Adipose tissue (tissue), 3 donors: Measurements from ENCODE around the gene MLKL. TPM values are rescaled to one million over a fixed set of nuclear protein-coding genes. Genes with fewer than 3 reads are reported as not detected.
"Not testable (repeated sequence)": the region's sequence is repeated elsewhere in the genome, so short reads cannot be mapped to it uniquely, and the experiment has no call there.

ENCODE experiments used
- H3K27ac ChIP-seq: one replicate; pipeline ENCODE4 v1.5.1; 2013; ENCODE audit warnings: low read depth, low read length
- WGBS, 3 donors: extraction: QIAGEN DNeasy Blood & Tissue Kit; methylation state at CpG; one replicate each; pipeline ENCODE4 v1.1.7; 2013; 5-methylcytosine and 5-hydroxymethylcytosine counted together
- polyA plus RNA-seq, 3 donors: library from polyadenylated mRNA; stranded (reverse); fragments of 200-250 nt; gene quantifications; one replicate each; pipeline ENCODE4 v1.2.3, GENCODE V29; 2013
- donor health status: healthy with polysubstance abuse.
- donor health status: Bipolar disorder and iron deficiency.
- donor health status: healthy.

Gene MLKL
- polyA plus RNA-seq, 3 donors: 5.6 to 15.0 (median 13.4) TPM

DNA sequence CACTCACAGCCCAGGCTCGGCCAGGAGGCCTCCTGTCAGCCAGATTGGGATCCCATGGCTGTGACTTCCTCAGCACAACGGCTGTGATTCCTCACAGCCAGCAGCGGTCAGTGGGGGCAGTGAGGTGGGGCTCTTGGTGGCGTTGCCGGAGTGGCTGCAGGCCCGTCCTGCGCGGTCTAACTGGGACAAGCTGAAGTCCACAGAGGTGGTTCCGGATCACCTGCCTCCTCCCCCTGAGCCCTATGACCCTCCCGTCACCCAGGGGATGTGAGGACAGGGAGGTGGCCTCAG lies 34.4 kb upstream of the MLKL start:
- 69 to 85% (median 76%) methylated on average over 10 of the region's 10 CpGs for WGBS, 3 donors
- H3K27ac ChIP-seq: no peak overlapping the region

DNA sequence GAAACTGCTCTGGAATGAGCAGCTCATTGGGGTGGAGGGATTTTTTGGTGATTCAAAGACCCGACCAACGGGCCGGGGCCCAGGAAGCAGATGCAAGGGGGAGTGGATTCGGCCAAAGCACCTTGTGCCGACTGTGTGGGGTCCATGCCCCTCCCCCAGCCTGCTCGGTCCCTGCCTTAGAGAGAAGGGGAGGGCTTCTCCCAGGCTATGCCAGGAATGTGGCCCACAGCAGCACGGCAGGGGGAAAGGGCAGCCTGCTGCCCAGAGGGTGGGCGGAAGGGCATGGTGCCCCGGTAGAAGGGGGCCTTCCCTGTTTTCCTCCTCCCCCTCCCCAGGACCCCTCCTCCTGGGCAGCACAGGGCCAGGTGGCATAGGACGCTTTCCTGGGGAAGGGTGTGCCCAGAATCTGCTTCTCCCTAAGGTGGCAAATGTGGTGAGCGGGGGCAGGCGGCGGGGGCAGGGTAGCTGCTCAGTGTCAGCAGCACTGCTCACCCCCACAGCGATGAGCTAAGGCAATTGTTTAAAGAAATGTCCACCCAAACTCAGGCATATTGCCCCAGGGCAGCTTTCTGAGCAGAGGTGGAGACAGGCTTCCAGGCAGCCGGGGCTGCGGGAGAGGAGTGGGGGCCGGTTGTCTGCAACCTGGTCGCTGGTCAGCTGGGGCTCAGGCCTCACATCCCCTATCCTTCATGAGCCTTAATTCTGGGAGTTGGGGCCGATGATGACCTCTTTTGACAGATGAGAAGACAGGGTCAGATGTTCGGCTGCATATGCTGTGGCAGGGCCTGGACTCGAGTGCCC lies 33.9 kb upstream of the MLKL start:
- H3K27ac ChIP-seq: no peak overlapping the region
- 70 to 76% (median 71%) methylated on average over 20 to 21 of the region's 21 CpGs for WGBS, 3 donors

DNA sequence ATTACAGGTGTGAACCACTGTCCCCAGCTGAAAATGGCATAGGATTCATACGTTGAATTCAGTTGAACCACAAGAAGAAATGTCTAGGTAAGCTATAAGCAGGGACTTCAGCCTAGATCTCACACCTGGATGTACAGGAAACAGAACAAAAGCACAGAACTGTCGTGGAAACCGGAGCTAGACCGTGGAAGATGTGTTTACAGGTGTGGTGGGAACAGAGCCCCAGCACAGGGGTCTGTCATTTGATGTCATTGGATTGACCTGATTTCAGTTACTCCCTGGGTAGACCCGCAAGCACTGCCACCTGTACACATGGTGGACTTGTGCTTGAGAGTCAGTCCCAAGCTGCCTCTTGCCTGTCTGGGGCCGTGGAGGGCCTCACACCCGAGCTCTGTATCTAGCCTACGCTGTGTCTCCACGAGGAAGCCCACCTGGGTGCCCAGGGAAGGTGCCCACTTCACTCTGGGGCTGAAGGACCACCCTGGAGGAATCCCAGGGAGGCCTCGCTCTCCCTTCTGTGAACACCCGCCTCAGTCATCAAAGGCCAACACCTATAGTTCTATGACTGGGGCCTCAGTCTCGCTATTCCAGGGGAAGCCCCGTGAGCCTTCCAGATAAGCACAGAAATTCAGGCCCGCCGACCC lies 32.2 kb upstream of the MLKL start:
- H3K27ac ChIP-seq: no peak overlapping the region
- 87 to 92% (median 89%) methylated on average over 15 of the region's 15 CpGs for WGBS, 3 donors

DNA sequence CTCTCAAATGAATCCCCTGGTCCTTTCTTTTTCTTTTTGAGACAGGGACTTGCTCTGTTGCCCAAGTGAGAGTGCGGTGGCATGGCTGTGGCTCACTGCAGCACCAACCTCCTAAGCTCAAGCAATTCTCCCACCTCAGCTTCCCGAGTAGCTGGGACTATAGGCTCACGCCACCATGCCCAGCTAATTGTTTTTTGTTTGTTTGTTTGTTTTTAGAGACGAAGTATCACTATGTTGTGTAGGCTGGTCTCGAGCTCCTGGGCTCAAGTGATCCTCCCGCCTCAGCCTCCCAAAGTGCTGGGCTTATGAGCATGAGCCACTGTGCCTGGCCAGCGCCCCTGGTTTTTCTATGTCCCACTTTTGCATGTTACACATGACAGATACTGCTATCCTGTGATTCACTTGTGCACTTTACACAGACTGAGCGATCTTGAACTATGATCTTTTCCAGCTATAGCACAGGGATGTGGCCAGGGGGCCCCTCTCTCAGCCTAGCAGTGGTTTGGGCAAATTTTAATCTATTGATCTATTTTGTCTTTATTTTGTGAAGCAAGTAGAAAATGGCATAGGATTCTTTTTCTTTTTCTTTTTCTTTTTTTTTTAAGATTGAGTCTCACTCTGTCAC lies 31.3 kb upstream of the MLKL start:
- no peak overlapping the region for H3K27ac ChIP-seq
- WGBS, 3 donors: 90 to 95% (median 92%) methylated on average over 8 of the region's 8 CpGs

DNA sequence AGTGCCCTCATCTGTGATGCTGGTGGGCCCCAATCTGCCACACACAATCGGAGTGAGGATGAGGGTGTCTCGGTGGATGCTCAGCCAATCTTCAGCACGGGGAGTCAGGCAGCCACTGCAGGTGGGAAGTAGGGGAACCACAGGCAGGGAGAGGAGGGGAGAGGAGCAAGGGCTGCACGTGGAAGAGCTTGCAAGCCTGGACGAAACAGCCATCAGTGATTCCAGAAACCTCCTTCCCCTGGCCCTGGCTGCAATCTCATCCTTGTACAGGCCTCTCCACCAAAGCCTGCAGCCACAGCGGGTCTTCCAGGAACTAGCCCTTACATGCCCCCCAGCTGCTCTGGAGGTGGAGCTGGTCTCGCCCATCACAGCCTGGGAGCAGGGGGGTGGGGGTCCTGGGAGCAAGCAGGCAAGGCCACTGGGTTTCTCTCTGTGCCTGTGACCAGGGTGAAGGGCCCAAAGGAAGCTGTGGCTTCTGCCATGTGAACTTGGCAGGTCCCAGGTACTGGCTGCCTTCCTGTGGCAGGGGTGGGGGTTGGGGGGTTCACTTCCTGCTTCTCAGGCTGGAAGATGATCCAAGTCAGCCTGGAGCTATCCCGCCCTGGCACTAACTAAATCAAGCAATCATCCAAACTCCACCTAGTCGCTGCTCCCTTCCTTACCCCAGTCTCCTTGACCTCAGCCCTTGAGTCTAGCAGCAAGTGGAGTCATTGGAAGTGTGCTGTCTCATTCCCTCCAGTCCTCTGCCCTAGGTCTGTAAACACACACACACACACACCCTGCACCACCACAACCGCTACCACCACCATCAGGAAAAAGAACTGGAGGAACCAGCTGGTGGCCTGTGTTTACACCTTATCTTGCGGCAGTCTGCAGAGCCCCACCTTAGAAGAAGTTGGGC lies 29.4 kb upstream of the MLKL start:
- no peak overlapping the region for H3K27ac ChIP-seq
- 28 to 45% (median 32%) methylated on average over 11 of the region's 11 CpGs for WGBS, 3 donors

DNA sequence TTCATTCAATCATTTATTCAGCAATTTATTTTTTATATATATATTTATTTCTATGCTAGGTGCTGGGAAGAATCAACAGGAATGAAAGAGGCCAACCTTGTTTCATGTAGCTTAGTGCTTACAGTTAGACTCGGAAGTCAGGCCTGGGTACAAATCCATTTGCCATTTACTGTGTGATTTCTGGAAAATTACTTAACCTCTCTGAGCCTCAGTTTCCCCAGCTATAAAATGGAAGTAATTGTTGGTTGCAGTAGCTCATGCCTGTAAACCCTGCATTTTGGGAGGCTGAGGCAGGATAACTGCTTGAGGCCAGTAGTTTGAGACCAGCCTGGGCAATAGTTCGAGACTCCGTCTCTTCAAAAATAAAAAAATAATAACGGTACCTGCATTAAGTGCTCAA lies 27.2 kb upstream of the MLKL start:
- no peak overlapping the region for H3K27ac ChIP-seq
- 97 to 98% (median 97%) methylated on average over 4 of the region's 4 CpGs for WGBS, 3 donors

DNA sequence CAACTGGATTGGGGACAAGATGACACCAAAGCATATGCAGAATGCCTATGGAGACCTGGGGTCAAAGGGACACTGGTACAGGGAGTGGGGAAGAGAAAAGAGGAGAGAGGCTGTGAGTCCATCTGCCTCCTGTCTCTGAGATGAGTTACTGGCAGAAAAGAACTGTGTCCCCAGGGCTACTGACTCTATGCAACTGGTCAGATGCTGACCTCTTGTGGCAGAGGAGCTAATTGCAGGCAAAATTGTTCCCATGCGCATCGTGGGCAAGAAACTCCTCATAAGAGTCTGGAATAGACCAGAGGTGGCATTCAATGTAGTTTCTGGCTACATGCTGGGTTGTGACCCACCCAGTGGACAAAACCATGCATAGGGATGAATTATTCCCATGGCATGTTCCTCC lies 26.1 kb upstream of the MLKL start:
- H3K27ac ChIP-seq: no peak overlapping the region
- 76 to 89% (median 88%) methylated on average over 2 of the region's 2 CpGs for WGBS, 3 donors

DNA sequence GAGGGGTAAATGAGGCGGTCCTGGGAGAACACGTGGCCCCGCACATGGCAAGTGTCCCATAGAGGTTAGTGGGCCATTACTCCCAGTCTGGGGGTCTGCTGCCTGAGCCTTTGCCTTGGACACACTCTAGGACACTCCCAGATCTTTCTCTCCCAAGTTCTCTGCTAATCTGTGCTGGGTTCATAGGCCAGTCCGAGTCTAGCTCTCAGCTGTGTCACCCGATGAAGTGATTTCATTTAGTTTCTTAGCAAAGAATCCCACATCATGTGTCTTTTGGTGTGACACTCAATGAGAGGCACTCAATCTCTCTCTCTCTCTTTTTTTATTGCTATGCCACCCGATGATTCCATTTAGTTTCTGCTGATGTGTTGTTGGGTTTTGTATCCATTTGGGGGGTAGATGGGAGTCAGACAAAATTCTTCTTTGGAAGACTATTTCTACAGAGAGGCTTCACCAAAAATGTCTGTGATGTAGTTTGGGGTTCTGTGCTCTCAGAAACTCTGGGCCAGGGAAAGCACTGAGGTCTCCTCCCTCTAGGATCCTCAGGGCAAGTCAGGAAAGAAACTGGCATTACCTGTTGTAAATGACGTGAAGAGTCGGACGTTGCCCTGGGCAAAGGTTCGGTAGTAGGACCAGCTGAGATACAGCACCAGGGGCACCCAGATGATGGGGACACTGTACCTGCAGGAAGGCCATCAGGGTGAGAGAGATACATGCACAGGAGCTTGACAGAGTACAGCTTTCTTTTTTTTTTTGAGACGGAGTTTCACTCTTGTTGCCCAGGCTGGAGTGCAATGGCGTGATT lies 25.2 kb upstream of the MLKL start:
- 90 to 95% (median 93%) methylated on average over 11 to 12 of the region's 12 CpGs for WGBS, 3 donors
- H3K27ac ChIP-seq: no peak overlapping the region

DNA sequence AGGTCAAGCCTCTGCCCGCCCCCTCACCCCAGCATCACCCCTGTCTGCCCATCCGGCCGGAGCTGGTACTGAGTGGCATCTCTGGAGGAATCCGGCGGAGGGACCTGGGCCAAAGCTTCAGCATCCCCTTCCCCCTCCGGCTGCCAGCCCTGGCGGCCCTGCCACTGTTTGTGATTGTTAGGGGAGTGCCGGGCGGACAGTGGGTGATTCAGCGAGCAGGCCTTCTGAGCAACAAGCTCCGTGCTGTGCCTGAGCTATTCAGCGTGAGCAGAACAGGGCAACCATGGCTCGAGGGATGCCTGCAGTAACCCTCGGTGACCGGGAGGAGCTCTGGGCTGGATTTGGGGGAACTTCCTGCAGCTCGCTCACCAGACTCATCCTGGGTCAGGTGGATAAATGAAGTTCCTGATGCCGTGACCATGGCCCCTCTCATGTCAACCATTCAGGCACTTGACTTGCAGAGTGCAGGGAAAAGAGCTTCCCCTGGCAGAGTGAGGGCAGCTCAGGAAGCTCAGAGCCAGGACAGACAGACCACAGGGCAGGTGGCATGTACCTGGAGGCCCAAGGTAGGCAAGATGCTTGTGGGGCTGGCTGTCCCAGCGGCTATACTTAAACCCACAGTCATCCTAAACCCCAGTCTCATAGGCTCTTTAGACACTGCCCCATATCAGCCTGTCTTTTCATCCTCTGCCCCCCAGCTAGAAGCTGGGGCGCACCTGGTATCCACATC lies 24.3 kb upstream of the MLKL start:
- no peak overlapping the region for H3K27ac ChIP-seq
- WGBS, 3 donors: 68 to 87% (median 70%) methylated on average over 19 of the region's 19 CpGs

DNA sequence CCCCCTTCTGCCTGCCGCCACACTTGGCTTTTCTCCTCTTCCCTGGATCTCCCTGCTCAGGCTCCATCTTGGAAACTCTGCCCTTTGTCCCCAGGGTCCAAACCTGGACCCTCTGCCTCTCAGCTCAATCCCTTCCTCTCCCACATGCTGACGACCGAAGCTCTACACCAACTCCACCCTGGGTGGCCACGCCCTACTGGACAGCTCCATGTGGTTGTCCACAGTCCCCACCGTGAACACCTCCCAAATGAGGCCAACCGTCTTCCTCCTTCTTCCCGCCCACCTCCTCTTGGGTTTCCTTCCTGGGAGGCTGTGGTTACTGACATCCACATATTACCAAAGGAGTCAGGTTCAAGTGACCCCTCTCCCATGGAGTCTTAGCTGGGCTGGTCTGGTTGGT lies 22.6 kb upstream of the MLKL start:
- H3K27ac ChIP-seq: no peak overlapping the region
- WGBS, 3 donors: 52 to 88% (median 61%) methylated on average over 7 of the region's 7 CpGs

DNA sequence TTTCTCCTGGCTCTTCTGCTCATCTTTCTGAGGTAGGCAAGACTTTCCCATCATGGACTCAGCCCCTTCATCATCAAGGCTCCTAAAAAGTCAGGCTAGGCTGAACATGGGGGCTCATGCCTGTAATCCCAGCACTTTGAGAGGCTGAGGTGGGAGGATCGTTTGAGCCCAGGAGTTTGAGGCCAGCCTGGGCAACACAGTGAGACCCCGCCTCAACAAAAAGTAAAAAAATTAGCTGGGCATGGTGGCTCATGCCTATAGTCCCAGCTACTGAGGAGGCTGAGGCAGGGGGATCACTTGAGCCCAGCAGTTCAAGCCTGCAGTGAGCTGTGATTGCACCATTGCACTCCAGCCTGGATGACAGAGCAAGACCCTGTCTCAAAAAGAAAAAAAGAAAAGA lies 21.5 kb upstream of the MLKL start:
- H3K27ac ChIP-seq: not testable (repeated sequence)
- WGBS, 3 donors: 82 to 95% (median 88%) methylated on average over 2 of the region's 2 CpGs

DNA sequence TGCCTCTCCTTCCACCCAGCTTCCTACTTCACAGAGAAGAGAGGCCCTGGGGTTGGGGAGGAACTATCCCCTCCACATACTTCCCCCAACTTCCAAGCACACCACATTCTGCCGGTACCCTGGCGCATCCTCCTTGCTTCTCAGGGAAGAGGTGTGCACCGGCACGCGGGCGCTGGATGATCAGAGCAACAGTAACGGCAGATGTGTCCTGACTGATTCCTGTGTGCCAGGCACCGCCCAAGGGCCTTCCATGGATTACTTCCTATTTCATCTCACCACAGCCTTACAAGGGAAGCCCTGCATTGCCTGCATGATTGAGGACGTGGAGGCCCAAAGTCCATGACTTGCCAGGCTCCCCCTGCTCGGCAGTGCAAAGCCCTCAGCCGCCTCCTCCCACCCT lies 21.1 kb upstream of the MLKL start:
- 70 to 94% (median 71%) methylated on average over 11 of the region's 11 CpGs for WGBS, 3 donors
- no peak overlapping the region for H3K27ac ChIP-seq

DNA sequence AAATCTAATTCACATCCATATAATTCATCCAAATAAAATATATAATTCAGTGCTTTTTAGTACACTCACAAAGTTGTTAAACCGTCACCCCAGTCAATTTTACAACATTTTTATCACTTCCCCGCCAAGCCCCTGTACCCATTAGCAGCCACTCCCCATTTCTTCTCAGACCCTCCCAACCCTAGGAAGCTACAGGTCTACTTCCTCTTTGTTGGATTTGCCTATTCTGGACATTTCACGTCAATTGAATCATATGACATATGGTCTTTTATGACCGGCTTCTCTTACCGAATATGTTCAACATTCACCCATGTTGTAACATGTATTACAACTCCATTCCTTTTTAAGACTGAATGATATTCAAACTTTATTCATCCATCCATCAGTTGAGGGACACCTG lies 19.9 kb upstream of the MLKL start:
- 70 to 91% (median 74%) methylated on average over 5 of the region's 5 CpGs for WGBS, 3 donors
- no peak overlapping the region for H3K27ac ChIP-seq

DNA sequence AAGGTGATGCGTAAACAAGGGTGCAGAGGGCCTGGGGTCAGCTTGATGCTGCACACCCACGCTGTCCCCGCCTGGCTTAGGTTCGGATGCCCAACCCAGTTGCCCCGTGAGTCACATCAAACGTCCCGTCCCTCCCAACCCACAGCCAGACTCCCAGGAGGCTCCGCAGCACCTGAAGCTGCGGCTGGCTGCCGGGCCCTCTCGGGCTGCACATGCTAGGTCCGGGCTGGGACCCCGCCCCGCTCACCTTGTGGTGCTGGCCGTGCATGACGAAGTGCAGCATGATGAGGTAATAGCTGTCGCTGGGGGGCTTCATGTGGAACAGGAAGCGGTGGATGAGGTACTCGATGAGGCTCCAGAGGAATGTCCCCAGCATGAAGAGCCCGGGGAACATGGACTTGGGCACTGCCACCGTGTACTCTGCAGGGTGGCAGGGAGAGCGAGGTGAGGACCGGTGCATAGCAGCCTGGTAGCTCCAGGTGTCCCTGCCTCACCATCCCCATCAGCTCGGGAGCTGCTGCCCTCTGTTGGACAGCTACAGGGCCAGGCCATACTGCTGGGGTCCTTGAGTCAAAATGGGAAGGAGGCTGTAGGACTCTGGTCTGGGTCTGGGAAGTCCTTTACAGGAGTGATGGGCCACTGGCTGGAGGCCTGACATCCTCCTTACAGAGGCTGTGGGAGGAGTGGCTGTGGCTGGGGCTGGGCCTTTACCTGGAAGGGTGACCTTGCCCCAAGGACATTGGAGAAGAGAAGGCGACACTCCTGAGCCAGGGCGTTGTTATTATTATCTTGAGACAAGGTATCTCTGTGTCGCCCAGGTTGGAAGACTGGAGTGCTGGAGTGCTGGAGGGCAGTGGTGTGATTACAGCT lies 18.3 kb upstream of the MLKL start:
- 87 to 94% (median 92%) methylated on average over 27 of the region's 27 CpGs for WGBS, 3 donors
- H3K27ac ChIP-seq: no peak overlapping the region

DNA sequence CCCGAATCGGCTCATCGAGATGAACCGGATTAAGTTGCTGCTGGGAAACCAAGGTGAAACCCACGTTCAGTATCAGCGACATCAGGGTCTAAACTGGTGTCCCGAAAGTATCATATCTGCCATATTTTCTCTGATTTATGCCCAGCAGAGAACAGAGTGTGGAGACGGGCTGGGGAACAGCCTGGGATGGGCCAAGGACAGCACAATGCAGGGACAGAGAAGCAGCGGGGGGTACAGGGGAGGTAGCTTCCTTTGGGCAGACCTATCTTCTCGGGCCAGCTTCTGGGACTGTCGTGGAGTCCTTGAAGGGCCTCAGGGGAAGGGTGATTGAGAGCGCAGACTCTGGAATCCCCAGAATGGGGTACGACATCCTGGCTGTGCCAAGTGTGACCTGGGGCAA lies 17.5 kb upstream of the MLKL start:
- 87 to 93% (median 89%) methylated on average over 13 of the region's 13 CpGs for WGBS, 3 donors

DNA sequence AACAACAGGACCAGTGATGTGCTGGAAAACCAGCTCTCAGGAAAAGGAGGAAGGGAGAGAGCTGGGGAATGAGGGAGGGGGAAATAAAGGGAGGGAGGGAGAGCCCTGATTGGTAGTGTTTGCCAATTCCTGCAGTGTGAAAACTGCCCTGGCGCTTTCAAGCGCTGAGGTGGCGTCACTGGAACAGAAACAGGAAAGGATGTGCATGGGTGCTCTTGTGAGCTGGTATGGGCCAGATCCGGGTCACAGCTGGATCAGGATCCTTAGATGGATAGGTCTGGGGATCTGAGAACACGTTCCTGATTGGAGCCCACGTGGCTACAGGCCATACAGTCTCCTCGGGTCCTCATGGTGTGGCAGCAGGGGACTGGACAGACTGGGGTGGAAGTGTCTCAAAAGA lies 16.7 kb upstream of the MLKL start:
- WGBS, 3 donors: 75 to 86% (median 80%) methylated on average over 7 of the region's 7 CpGs
- no peak overlapping the region for H3K27ac ChIP-seq

More for the DNA sequence above, 17.5 kb upstream of the MLKL start:
- no peak overlapping the region for H3K27ac ChIP-seq

DNA sequence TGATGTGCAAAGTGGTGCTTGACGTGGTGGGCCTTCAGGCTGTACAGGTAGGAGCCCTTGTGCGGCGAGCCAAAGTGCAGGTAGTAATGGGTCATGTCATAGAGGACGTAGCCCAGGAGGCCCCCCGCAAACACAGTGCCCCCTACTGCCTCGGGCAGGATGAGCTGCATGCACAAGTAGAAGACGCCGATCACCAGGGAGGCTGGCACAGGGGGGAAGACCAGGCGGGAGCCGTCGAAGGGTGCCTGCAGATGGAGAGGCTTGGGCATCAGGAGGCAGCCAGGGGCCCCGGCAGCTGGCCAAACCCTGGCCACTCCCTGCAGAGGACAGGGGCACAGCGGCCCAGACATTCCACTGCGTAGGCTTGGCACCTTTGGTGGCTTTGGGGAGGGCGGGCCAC lies 15.7 kb upstream of the MLKL start:
- WGBS, 3 donors: 84 to 89% (median 88%) methylated on average over 15 of the region's 15 CpGs

More for the DNA sequence above, 15.7 kb upstream of the MLKL start:
- H3K27ac ChIP-seq: no peak overlapping the region
